Activated T-helper 2 cell treated with anti-CD3 and anti-CD28 coated beads, Interferon-gamma antibody, Interleukin-2, Interleukin-4, amounts not matched to agents 10 μg/mL and 5 μg/mL and 100 μg/mL, durations not matched to agents 14 hours and 24 hours and 36 hours (primary cell): ENCODE data around the gene FHDC1. TPM values are rescaled to one million over a fixed set of nuclear protein-coding genes. Genes with fewer than 3 reads are reported as not detected.

Experiments used
- DNase-seq: peaks from one replicate; pipeline ENCODE4 v3.0.0; 2021; ENCODE audit warnings: low spot score
- H3K27ac Mint-ChIP-seq: one replicate; pipeline ENCODE4 v1.8.0; 2021; ENCODE audit warnings: mixed read lengths
- H3K27me3 Mint-ChIP-seq: one replicate; pipeline ENCODE4 v1.8.0; 2021; ENCODE audit warnings: low read depth, mixed read lengths
- H3K36me3 Mint-ChIP-seq: one replicate; pipeline ENCODE4 v1.8.0; 2021; ENCODE audit warnings: low read depth, mixed read lengths
- H3K4me1 Mint-ChIP-seq: one replicate; pipeline ENCODE4 v1.8.0; 2021; ENCODE audit warnings: low read depth, mixed read lengths
- H3K4me3 Mint-ChIP-seq: one replicate; pipeline ENCODE4 v1.8.0; 2021; ENCODE audit warnings: low read depth, mild to moderate bottlenecking, moderate library complexity, mixed read lengths
- H3K9me3 Mint-ChIP-seq: one replicate; pipeline ENCODE4 v1.8.0; 2021; ENCODE audit warnings: mixed read lengths
- intact Hi-C: fragments of 100-400 bp; cut with micrococcal nuclease; formaldehyde crosslinking; loops from one replicate; pipeline ENCODE4 v1.15.1; 2023
- total RNA-seq: library from RNA; stranded (reverse); gene quantifications from 2 replicates; pipeline ENCODE4 v1.2.3, GENCODE V29; 2022

Gene FHDC1
- total RNA-seq, 1 donor from 2014 or later: 0.07 TPM

DNA sequence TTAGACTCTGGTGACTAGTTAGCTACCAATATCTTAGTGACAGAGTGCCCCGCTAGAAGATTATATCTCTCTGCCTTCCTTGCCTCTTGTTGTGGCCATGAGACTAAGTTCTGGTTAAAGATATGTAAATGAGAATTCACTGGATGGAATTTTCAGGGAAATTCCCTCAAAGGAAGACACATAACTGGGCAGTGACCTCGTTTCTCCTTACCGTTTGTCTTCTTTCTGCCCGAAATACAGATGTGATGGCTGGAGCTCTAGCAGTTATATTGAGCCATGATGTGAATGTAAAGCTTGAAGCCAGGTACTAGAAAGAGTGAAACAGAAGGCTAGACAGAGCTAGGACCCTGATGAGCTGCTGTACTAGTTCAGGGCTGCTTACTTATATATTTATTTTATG is 80.5 kb downstream of the FHDC1 start:
- no peaks in the 10 kb centered on the region for H3K27me3 Mint-ChIP-seq
- H3K27ac Mint-ChIP-seq: no peak overlapping the region
- H3K4me1 Mint-ChIP-seq: no peaks in the 10 kb centered on the region
- H3K9me3 Mint-ChIP-seq: no peaks in the 10 kb centered on the region
- no peak overlapping the region for H3K4me3 Mint-ChIP-seq
- DNase-seq: no peak
- intact Hi-C loops: no loop called here
- no peaks in the 10 kb centered on the region for H3K36me3 Mint-ChIP-seq

DNA sequence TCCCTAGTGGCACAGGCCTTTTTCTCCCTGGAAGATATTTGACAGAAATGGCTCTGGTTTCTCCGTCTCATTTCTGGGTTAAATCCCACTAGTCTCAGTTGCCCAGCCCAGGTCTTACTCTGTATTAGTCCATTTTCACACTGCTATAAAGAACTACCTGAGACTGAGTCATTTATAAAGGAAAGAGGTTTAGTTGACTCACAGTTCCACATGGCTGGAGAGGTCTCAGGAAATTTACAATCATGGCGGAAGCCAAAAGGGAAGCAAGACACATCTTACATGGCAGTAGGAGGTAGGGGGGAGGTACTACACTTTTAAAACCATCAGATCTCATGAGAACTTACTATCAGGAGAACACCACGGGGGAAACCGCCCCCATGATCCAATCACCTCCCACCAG is 81.9 kb downstream of the FHDC1 start:
- intact Hi-C loops: no loop called here
- Mint-ChIP-seq H3K9me3 (no peaks in the 10 kb centered on the region), H3K4me3 (no peak overlapping the region), H3K27ac (no peak overlapping the region), H3K36me3 (no peaks in the 10 kb centered on the region), H3K4me1 (no peaks in the 10 kb centered on the region), H3K27me3 (no peaks in the 10 kb centered on the region)
- no peak for DNase-seq

DNA sequence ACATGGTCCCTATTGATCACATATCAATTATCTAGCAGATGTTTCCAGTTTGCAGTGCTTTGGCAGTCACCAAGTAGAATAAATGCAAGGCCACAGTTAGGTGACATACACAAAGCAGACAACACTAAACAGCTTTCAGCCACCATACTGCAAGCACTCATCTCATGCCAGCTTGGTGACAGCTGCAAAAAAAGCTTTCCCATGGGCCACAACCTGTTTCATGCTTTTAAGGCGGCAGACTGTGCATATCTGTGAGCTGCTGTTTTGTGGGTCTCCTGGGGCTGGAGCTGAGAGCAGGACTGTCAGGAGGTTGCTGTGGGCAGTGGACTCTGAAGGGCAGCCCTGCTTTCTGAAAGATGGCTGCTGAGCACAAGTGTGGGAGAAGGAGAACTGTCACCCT is 82.6 kb downstream of the FHDC1 start:
- DNase-seq: no peak
- H3K27ac Mint-ChIP-seq: no peak overlapping the region
- no peaks in the 10 kb centered on the region for H3K4me1 Mint-ChIP-seq
- H3K4me3 Mint-ChIP-seq: no peak overlapping the region
- intact Hi-C loops: no loop called here
- no peaks in the 10 kb centered on the region for H3K36me3 Mint-ChIP-seq
- no peaks in the 10 kb centered on the region for H3K9me3 Mint-ChIP-seq
- H3K27me3 Mint-ChIP-seq: no peaks in the 10 kb centered on the region

DNA sequence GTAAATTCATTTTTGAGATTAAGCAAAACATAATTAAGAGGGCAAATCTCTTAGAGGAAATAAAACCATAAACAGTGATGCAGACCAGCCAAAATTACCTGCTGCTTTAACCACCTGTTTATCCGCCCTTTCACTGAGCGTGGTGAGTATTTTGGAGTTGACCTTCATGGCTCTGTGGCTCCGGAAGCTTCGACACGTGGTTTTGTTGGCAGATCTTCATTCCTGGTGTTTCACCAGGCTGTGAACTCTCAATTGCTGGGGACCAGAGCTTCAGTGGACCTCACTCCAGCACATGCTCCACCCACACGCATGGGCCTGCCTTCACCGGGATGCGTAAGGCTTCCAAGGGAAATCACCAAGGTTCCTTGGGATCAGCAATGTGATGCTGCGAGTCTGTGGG is 83.8 kb downstream of the FHDC1 start:
- H3K4me1 Mint-ChIP-seq: peaks cover 5% of the 10 kb centered on the region

DNA sequence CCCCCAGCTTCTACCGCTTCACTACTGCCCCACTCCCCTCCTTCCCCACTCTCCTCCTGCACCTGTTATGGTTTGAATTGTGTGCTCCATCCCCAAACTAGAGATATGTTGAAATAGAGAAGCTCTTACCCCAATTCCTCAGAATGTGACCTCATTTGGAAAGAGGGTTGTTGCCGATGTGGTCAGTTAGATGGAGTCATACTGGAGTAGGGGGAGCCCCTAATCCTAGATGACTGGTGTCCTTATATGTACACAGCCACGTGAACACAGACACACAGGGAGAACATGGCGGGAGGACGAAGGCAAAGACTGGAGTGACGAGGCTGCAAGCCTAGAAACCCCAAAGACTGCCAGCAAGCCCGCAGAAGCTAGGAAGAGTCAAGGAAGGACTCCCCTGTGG is 84.3 kb downstream of the FHDC1 start:
- intact Hi-C loops: no loop called here
- no peaks in the 10 kb centered on the region for H3K9me3 Mint-ChIP-seq
- H3K4me1 Mint-ChIP-seq: peaks cover 5% of the 10 kb centered on the region

More for the DNA sequence above, 83.8 kb downstream of the FHDC1 start:
- H3K4me3 Mint-ChIP-seq: no peak overlapping the region
- no peak for DNase-seq
- H3K27ac Mint-ChIP-seq: no peak overlapping the region
- peaks cover 3% of the 10 kb centered on the region for H3K27me3 Mint-ChIP-seq
- intact Hi-C loops: no loop called here
- no peaks in the 10 kb centered on the region for H3K36me3 Mint-ChIP-seq
- H3K9me3 Mint-ChIP-seq: no peaks in the 10 kb centered on the region

DNA sequence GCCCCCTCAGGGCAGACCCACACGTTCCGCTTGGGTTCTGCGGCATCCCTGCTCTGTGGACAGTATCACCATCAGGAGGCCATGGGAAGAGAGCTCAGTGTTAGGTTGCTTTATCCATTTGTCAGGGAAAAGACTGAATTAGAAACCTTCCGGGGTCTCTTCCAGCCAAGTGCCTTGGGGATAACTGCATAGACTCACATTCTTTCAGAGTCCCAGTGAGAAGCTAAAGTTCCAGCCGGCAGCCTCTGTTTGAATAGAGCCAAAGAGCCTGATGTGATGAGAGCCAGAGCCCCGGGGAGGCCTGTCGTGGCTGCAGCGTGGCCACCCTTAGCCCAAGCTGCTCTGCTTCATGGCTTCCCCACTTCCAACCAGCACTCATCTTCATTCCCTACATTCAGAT is 85.2 kb downstream of the FHDC1 start:
- H3K36me3 Mint-ChIP-seq: no peaks in the 10 kb centered on the region
- peaks cover 5% of the 10 kb centered on the region for H3K4me1 Mint-ChIP-seq
- no peaks in the 10 kb centered on the region for H3K9me3 Mint-ChIP-seq
- intact Hi-C loops: no loop called here
- DNase-seq: no peak
- H3K27me3 Mint-ChIP-seq: peaks cover 3% of the 10 kb centered on the region
- no peak overlapping the region for H3K4me3 Mint-ChIP-seq
- H3K27ac Mint-ChIP-seq: no peak overlapping the region

More for the DNA sequence above, 84.3 kb downstream of the FHDC1 start:
- Mint-ChIP-seq H3K27me3 (peaks cover 3% of the 10 kb centered on the region), H3K27ac (no peak overlapping the region), H3K36me3 (no peaks in the 10 kb centered on the region), H3K4me3 (no peak overlapping the region)
- DNase-seq: no peak

DNA sequence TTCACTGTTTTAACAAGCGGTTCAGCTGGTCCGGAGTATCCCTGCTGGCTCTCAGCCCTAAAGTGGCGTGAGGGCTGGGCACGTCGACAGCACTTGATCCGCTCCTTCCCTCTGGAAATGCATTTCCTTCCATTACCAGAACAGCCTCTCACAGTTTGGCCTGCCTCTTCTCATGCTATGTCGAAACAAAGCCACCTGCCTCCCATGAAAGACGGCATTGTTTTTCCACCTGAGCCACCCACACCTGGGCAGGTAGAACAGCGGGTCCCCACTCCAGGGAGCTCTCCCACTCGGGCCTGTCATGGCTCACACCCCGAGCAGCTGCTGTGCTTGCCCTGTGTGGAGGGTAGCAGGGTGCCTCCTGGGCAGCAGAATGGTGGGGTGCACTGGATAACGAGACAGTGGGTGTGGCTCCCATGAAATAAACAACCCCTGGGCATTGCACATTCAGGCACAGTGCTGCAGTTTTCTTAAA is 86.2 kb downstream of the FHDC1 start:
- Mint-ChIP-seq H3K4me3 (no peak overlapping the region), H3K4me1 (peaks cover 5% of the 10 kb centered on the region), H3K27ac (no peak overlapping the region), H3K9me3 (no peaks in the 10 kb centered on the region), H3K27me3 (peaks cover 3% of the 10 kb centered on the region), H3K36me3 (no peaks in the 10 kb centered on the region)
- DNase-seq: no peak
- intact Hi-C loops: no loop called here

DNA sequence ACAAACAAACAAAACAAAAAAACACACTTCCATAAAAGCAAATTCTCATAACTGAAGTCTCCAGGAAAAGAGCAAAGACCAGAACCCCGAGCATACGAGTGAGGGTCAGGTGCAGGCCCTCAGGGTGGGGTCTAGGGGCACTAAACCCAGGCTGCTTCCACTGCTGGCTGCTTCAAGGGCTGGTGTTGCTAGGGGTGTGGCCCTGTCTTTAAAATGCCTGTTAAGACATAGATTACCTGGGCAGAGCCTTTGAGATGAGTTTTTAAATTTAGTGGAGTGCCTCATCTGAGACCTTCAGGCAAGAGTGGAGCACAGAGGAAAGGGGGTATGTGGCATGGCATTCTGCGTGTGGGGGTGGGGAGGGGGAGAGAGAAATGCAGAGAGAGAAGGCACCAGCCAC is 87.0 kb downstream of the FHDC1 start:
- no peaks in the 10 kb centered on the region for H3K9me3 Mint-ChIP-seq
- intact Hi-C loops: no loop called here
- peaks cover 3% of the 10 kb centered on the region for H3K27me3 Mint-ChIP-seq
- no peak for DNase-seq
- H3K4me1 Mint-ChIP-seq: peaks cover 5% of the 10 kb centered on the region
- no peak overlapping the region for H3K4me3 Mint-ChIP-seq
- H3K27ac Mint-ChIP-seq: no peak overlapping the region
- H3K36me3 Mint-ChIP-seq: no peaks in the 10 kb centered on the region

DNA sequence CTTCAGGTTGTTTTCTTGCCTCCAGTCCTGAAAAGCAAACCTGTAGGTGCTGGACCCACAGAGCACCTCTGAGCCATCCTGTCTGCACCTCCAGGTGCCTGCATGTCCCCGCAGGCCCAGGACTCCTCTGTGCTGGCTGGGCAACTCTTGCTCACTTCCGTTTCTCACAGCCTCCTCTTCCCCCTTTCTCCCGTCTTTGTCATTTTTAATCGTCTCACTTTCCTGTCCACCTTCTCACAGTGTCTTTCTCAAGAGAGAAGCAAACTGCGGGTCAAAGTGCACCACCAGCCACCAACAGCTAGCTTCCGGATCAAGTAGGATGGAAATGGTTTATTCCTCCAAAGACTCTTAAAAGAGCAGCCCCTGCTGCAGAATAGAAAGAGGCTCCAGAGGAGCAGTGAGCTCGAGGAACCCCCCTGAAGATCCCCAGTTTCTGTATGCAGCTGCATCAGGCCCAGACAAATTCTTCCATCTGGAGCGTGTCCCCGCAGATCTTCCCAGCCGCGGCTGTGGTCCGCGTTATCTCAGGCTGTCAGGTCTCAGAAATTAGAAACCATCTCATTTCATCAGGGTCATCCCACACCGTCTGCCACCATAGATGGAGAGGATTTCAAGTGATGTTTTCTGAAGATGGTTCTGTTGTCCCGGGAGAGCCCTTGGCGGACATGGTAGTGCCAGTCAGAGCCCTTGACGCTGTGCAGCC is 87.7 kb downstream of the FHDC1 start:
- Mint-ChIP-seq H3K4me1 (peaks cover 5% of the 10 kb centered on the region), H3K27me3 (peaks cover 3% of the 10 kb centered on the region), H3K27ac (no peak overlapping the region), H3K36me3 (no peaks in the 10 kb centered on the region), H3K4me3 (no peak overlapping the region), H3K9me3 (peaks cover 2% of the 10 kb centered on the region)
- no peak for DNase-seq
- intact Hi-C loops: no loop called here

DNA sequence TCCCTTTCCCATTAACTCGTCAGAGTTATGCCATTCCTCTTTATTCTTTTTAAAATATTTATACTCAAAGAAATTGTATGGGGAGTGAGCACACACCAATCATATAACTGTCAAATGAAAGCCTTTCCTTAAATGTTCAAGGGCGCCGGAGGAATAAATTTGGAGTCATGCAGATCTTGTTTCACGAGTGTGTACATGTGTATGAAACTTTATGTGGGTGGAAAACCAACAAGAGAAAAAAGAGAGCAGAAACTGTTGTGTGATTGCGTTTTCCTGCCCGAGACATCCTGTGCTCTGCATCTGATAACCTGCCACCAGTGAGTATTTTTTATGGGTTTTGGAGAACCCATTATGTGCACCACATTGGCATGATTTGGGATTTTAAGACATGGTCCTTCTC is 88.3 kb downstream of the FHDC1 start:
- intact Hi-C loops: no loop called here
- no peaks in the 10 kb centered on the region for H3K36me3 Mint-ChIP-seq
- no peak for DNase-seq
- no peak overlapping the region for H3K4me3 Mint-ChIP-seq
- H3K9me3 Mint-ChIP-seq: peaks cover 8% of the 10 kb centered on the region
- no peak overlapping the region for H3K27ac Mint-ChIP-seq
- H3K4me1 Mint-ChIP-seq: peaks cover 5% of the 10 kb centered on the region
- H3K27me3 Mint-ChIP-seq: peaks cover 3% of the 10 kb centered on the region

DNA sequence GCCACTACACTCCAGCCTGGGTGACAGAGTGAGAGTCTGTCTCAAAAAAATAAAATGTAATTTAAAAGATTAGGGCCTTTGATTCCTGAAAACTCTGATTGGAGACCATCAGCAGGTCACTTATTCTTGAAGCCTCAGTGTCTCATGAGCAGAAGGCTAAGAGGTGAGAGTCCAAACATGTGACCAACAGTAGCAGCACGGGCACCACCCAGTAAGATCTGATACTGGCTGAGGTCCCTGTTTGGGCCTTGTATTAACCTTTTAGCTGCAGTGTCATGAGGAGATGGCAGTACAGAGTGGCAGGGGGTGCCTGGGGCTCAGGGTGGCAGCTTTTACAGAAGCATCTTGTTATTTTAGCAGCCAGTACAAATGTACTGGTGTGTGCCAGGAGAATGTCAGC is 89.3 kb downstream of the FHDC1 start:
- intact Hi-C loops: no loop called here
- DNase-seq: no peak
- H3K27me3 Mint-ChIP-seq: peaks cover 3% of the 10 kb centered on the region
- H3K4me1 Mint-ChIP-seq: peaks cover 5% of the 10 kb centered on the region
- no peak overlapping the region for H3K4me3 Mint-ChIP-seq
- H3K27ac Mint-ChIP-seq: no peak overlapping the region
- H3K9me3 Mint-ChIP-seq: peaks cover 13% of the 10 kb centered on the region
- H3K36me3 Mint-ChIP-seq: no peaks in the 10 kb centered on the region

DNA sequence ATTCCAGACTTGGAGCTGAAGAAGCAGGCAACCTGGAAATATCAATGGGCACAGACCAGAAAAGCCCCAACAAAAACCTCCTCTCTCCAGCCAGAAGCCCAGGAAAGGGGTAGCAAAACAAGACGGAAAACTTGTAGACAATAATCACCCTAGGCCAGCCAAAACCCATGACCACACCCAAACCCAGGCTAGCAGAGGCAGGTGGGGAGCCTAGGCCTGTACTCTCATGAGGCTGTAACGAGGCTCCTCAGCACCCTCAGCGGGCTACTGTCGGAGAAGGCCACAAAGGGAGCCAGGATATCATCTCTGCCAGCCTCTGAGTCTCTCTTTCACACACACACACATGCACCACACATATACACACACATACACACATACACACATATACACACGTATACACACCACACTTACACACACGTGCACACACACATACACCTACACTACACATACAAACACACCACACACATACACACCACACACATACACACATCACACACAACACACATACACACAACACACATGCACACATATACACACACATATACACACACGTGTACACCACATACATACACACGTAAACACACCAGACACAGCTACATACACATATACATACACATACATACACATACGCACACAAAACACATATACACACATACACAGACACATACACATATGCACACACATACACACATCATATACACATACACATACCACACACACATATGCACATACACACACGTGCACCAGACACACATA is 90.6 kb downstream of the FHDC1 start:
- Mint-ChIP-seq H3K27ac (no peak overlapping the region), H3K27me3 (peaks cover 3% of the 10 kb centered on the region), H3K4me1 (peaks cover 5% of the 10 kb centered on the region), H3K9me3 (peaks cover 13% of the 10 kb centered on the region), H3K4me3 (no peak overlapping the region), H3K36me3 (no peaks in the 10 kb centered on the region)
- no peak for DNase-seq
- intact Hi-C loops: no loop called here

DNA sequence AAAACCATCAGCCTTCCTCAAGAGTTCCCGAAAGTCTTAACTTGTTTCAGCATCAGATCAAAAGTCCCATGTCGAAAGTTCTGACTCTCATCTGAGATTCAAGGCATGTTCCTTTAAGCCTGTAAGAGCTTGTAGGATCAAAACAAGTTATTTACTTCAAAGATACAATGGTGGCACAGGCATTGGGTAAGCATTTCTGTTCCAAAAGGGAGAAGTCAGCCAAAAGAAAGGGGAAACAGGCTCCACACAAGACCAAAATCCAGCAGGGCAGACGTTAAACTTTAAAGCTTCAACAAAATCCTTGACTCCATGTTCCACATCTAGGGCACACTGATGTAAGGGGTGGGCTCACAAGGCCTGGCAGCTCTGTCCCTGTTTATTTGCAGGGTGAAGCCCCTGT is 91.7 kb downstream of the FHDC1 start:
- Mint-ChIP-seq H3K9me3 (peaks cover 13% of the 10 kb centered on the region), H3K4me3 (no peak overlapping the region), H3K4me1 (peaks cover 5% of the 10 kb centered on the region), H3K27me3 (peaks cover 3% of the 10 kb centered on the region), H3K27ac (no peak overlapping the region), H3K36me3 (no peaks in the 10 kb centered on the region)
- no peak for DNase-seq
- intact Hi-C loops: no loop called here
